SU-DHL-6 (cell line): ENCODE results near the gene KIAA0586.
"Not testable (repeated sequence)": the region's sequence is repeated elsewhere in the genome, so short reads cannot be mapped to it uniquely, and the experiment has no call there.

Experiments
- H2AFZ ChIP-seq: fragments of 200-600 bp; sonication (generic); 2 replicates; pipeline ENCODE4 v1.6.1; 2014; ENCODE audit warnings: low read depth, mild to moderate bottlenecking, moderate library complexity, mixed read lengths, antibody characterized with exemption, low read length; ENCODE audit not compliant: severe bottlenecking
- H3F3A ChIP-seq: fragments of 200-600 bp; shearing (Covaris generic); 2 replicates; pipeline ENCODE4 v1.6.0; 2016; ENCODE audit warnings: antibody characterized with exemption, mild to moderate bottlenecking; ENCODE audit not compliant: insufficient read depth
- H3K27ac ChIP-seq: fragments of 200-600 bp; sonication (generic); 2 replicates; pipeline ENCODE4 v1.5.1; 2016; ENCODE audit warnings: low read depth, mild to moderate bottlenecking, low read length, moderate library complexity, mixed read lengths
- H3K27me3 ChIP-seq: fragments of 200-600 bp; sonication (generic), shearing (Covaris generic); 2 replicates; pipeline ENCODE4 v1.6.0; 2014; ENCODE audit warnings: mild to moderate bottlenecking, low read length
- H3K36me3 ChIP-seq: fragments of 200-600 bp; sonication (generic); 2 replicates; pipeline ENCODE4 v1.6.1; 2014; ENCODE audit warnings: mild to moderate bottlenecking, low read length, mixed read lengths
- H3K4me2 ChIP-seq: fragments of 300-600, 200-600 bp; shearing (Covaris generic), sonication (generic); 2 replicates; pipeline ENCODE4 v1.6.0; 2014; ENCODE audit warnings: low read length, low read depth, mild to moderate bottlenecking; ENCODE audit not compliant: poor library complexity, severe bottlenecking
- H3K4me3 ChIP-seq: fragments of 200-600 bp; sonication (generic); 2 replicates; pipeline ENCODE4 v1.5.1; 2014; ENCODE audit warnings: antibody characterized with exemption, low read length, mild to moderate bottlenecking, mixed read lengths; ENCODE audit not compliant: insufficient read depth, poor library complexity, severe bottlenecking
- H3K79me2 ChIP-seq: fragments of 200-600 bp; sonication (generic); 2 replicates; pipeline ENCODE4 v1.6.1; 2014; ENCODE audit warnings: mild to moderate bottlenecking, low read length, moderate library complexity; ENCODE audit not compliant: insufficient read depth
- H3K9ac ChIP-seq: fragments of 200-600 bp; sonication (generic); 2 replicates; pipeline ENCODE4 v1.7.0; 2014; ENCODE audit warnings: mild to moderate bottlenecking, low read length
- H3K9me2 ChIP-seq: fragments of 200-600 bp; sonication (generic); replicated peaks from 2 replicates; pipeline ENCODE4 v1.6.1; 2014; ENCODE audit warnings: low read length; ENCODE audit not compliant: insufficient read depth
- H3K9me3 ChIP-seq: fragments of 200-600 bp; sonication (generic); 2 replicates; pipeline ENCODE4 v1.6.1; 2014; ENCODE audit warnings: low read length, mixed read lengths; ENCODE audit not compliant: insufficient read depth
- H4K20me1 ChIP-seq: fragments of 200-600 bp; sonication (generic); 2 replicates; pipeline ENCODE4 v1.6.1; 2014; ENCODE audit warnings: low read depth, mild to moderate bottlenecking, antibody characterized with exemption, low read length, moderate library complexity, mixed read lengths
- EZH2phosphoT487 ChIP-seq: fragments of 200-600 bp; sonication (generic), shearing (Covaris generic); conservative IDR thresholded peaks from 2 replicates; pipeline ENCODE4 v1.6.1; 2018; ENCODE audit warnings: mild to moderate bottlenecking, antibody characterized with exemption, low read length, moderate library complexity, mixed read lengths
- TF ChIP-seq, protein P1 (sequence below): fragments of 200-600 bp; sonication (generic); IDR thresholded peaks from one replicate; pipeline ENCODE4 v1.5.1; 2017; ENCODE audit warnings: antibody characterized with exemption, mild to moderate bottlenecking, low read length, moderate library complexity; ENCODE audit not compliant: insufficient read depth, poor library complexity, severe bottlenecking

KIAA0586 gene

DNA sequence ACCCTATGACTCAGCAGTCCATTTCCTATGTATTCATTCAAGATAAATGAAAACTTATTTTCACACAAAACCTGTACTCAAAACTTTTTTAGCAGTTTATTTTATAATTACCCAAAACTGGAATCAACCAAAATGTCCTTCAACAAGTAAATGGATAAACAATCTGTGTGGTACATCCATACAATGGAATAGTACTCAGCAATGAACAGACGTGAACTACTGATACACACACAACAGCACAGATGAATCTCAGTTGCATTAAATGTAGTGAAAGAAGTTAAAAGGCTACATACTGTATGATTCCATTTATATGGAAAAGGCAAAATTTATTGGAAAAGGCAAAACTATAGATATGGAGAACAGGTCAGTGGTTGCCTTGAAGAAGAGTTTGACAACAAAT is 90.1 kb downstream of the KIAA0586 start:
- H3K27me3 ChIP-seq, result no peaks in the 10 kb centered on the region
- no peak overlapping the region for H2AFZ ChIP-seq
- H3K9me3 ChIP-seq, result no peaks in the 10 kb centered on the region
- no peak overlapping the region for H3K4me2 ChIP-seq
- no peaks in the 10 kb centered on the region for H3F3A ChIP-seq
- H4K20me1 ChIP-seq, result no peaks in the 10 kb centered on the region
- H3K4me3 ChIP-seq, result no peak overlapping the region
- H3K27ac ChIP-seq, result no peak overlapping the region
- TF ChIP-seq, protein P1, sequence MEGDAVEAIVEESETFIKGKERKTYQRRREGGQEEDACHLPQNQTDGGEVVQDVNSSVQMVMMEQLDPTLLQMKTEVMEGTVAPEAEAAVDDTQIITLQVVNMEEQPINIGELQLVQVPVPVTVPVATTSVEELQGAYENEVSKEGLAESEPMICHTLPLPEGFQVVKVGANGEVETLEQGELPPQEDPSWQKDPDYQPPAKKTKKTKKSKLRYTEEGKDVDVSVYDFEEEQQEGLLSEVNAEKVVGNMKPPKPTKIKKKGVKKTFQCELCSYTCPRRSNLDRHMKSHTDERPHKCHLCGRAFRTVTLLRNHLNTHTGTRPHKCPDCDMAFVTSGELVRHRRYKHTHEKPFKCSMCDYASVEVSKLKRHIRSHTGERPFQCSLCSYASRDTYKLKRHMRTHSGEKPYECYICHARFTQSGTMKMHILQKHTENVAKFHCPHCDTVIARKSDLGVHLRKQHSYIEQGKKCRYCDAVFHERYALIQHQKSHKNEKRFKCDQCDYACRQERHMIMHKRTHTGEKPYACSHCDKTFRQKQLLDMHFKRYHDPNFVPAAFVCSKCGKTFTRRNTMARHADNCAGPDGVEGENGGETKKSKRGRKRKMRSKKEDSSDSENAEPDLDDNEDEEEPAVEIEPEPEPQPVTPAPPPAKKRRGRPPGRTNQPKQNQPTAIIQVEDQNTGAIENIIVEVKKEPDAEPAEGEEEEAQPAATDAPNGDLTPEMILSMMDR, result no peak
- TF ChIP-seq EZH2phosphoT487, result no peak
- peaks cover 12% of the 10 kb centered on the region for H3K36me3 ChIP-seq
- H3K9me2 ChIP-seq, result no peaks in the 10 kb centered on the region
- H3K9ac ChIP-seq, result no peak overlapping the region
- no peaks in the 10 kb centered on the region for H3K79me2 ChIP-seq

DNA sequence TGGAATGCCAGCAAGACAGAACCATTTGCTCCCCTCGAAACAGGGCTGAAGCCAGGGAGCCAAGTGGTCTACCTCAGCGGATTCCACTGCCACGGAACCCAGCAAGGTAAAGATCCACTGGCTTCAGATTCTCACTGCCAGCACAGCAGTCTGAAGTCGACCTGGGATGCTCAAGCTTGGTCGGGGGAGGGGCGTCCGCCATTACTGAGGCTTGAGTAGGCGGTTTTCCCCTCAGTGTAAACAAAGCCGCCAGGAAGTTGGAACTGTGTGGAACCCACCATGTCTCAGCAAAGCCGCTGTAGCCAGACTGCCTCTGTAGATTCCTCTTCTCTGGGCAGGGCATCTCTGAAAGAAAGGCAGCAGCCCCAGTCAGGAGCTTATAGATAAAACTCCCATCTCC is 98.2 kb downstream of the KIAA0586 start:
- not testable (repeated sequence) for H3K36me3 ChIP-seq, H3K4me2 ChIP-seq, H3K9ac ChIP-seq, H3K9me3 ChIP-seq, H3K79me2 ChIP-seq, H3K27me3 ChIP-seq, H3F3A ChIP-seq, H3K9me2 ChIP-seq, H2AFZ ChIP-seq, H4K20me1 ChIP-seq, H3K27ac ChIP-seq, H3K4me3 ChIP-seq

- H3K4me2 ChIP-seq, result no peak overlapping the region
- H3K9me2 ChIP-seq, result no peaks in the 10 kb centered on the region
- no peak overlapping the region for H3K27ac ChIP-seq
- no peak for TF ChIP-seq EZH2phosphoT487
- TF ChIP-seq, protein P1, result no peak
- no peaks in the 10 kb centered on the region for H3K27me3 ChIP-seq
- H3K9ac ChIP-seq, result no peak overlapping the region
- no peaks in the 10 kb centered on the region for H3K79me2 ChIP-seq
- H4K20me1 ChIP-seq, result no peaks in the 10 kb centered on the region
- no peak overlapping the region for H3K4me3 ChIP-seq
- no peak overlapping the region for H2AFZ ChIP-seq
- H3K9me3 ChIP-seq, result no peaks in the 10 kb centered on the region
- H3F3A ChIP-seq, result no peaks in the 10 kb centered on the region
- no peaks in the 10 kb centered on the region for H3K36me3 ChIP-seq
Measured at GRCh38 chr14:58533446-58533845, 105.9 kb downstream of the KIAA0586 start.

- TF ChIP-seq, protein P1, result no peak
- no peak for TF ChIP-seq EZH2phosphoT487
- no peaks in the 10 kb centered on the region for H3K79me2 ChIP-seq
- H3K27ac ChIP-seq, result no peak overlapping the region
- H3K36me3 ChIP-seq, result no peaks in the 10 kb centered on the region
- H3K9ac ChIP-seq, result no peak overlapping the region
- H4K20me1 ChIP-seq, result no peaks in the 10 kb centered on the region
- no peaks in the 10 kb centered on the region for H3F3A ChIP-seq
- no peak overlapping the region for H3K4me3 ChIP-seq
- H3K27me3 ChIP-seq, result no peaks in the 10 kb centered on the region
- H2AFZ ChIP-seq, result no peak overlapping the region
- no peak overlapping the region for H3K4me2 ChIP-seq
- H3K9me3 ChIP-seq, result no peaks in the 10 kb centered on the region
- H3K9me2 ChIP-seq, result no peaks in the 10 kb centered on the region
Measured at GRCh38 chr14:58535044-58535443, 107.5 kb downstream of the KIAA0586 start.
